ENCODE measurements around the gene CREB5. TPM values are rescaled to one million over a fixed set of nuclear protein-coding genes. Genes with fewer than 3 reads are reported as not detected.
"Not testable (repeated sequence)": the region's sequence is repeated elsewhere in the genome, so short reads cannot be mapped to it uniquely, and the experiment has no call there.

CREB5 gene
- total RNA-seq, 4 donors from 2014 or later, result 7.8 to 29.9 (median 12.9) TPM

- no peak for ATAC-seq
- 35 to 42% methylated on average over 6 of the region's 6 CpGs for WGBS, 2 donors (ENCODE audit: low coverage in 1 of 2)
- peak overlapping the region in 2 of 4 donors; percentile 27 to 29 for H3K27ac ChIP-seq
- no peak for TF ChIP-seq EP300 (IDR thresholded peaks at IDR 0.05)
- no peak for TF ChIP-seq CTCF (IDR thresholded peaks at IDR 0.05)
- TF ChIP-seq POLR2A (IDR thresholded peaks at IDR 0.05), result no peak
- TF ChIP-seq POLR2AphosphoS5 (IDR thresholded peaks at IDR 0.05), result no peak
- H3K4me1 ChIP-seq, result peaks cover 0 to 35% (median 0%) of the 10 kb centered on the region in 3 donors
- no peaks in the 10 kb centered on the region for H3K27me3 ChIP-seq
- H3K9me3 ChIP-seq, result no peaks in the 10 kb centered on the region
- peaks cover 0 to 5% of the 10 kb centered on the region in 2 donors for H3K36me3 ChIP-seq
- no peak overlapping the region for H3K4me3 ChIP-seq
These were observed 401.1 kb downstream of the CREB5 start for GRCh38 chr7:28813243-28813962.

GRCh38 chr7:28815369-28815927 lies 403.1 kb downstream of the CREB5 start:
- H3K4me1 ChIP-seq, result peaks cover 0 to 34% (median 0%) of the 10 kb centered on the region in 3 donors
- no peak overlapping the region for H3K27ac ChIP-seq
- no peak overlapping the region for H3K4me3 ChIP-seq
- no peak for TF ChIP-seq CTCF (IDR thresholded peaks at IDR 0.05)
- no peak for TF ChIP-seq POLR2AphosphoS5 (IDR thresholded peaks at IDR 0.05)
- TF ChIP-seq EP300 (IDR thresholded peaks at IDR 0.05), result no peak
- TF ChIP-seq POLR2A (IDR thresholded peaks at IDR 0.05), result no peak
- WGBS, 2 donors (ENCODE audit: low coverage in 1 of 2), result 67 to 93% methylated on average over 1 of the region's 1 CpG
- peaks cover 0 to 7% of the 10 kb centered on the region in 2 donors for H3K36me3 ChIP-seq
- H3K9me3 ChIP-seq, result no peaks in the 10 kb centered on the region
- peak; percentile 48 for ATAC-seq
- no peaks in the 10 kb centered on the region for H3K27me3 ChIP-seq

- WGBS, 2 donors (ENCODE audit: low coverage in 1 of 2), result 66% methylated on average over 2 of the region's 2 CpGs
- H3K36me3 ChIP-seq, result peaks cover 0 to 7% of the 10 kb centered on the region in 2 donors
- no peak for TF ChIP-seq CTCF (IDR thresholded peaks at IDR 0.05)
- H3K27ac ChIP-seq, result no peak overlapping the region
- no peak for ATAC-seq
- no peak overlapping the region for H3K4me3 ChIP-seq
- H3K9me3 ChIP-seq, result no peaks in the 10 kb centered on the region
- H3K27me3 ChIP-seq, result no peaks in the 10 kb centered on the region
- H3K4me1 ChIP-seq, result peaks cover 0 to 29% (median 0%) of the 10 kb centered on the region in 3 donors
These were observed 403.6 kb downstream of the CREB5 start for GRCh38 chr7:28815928-28816373.

- H3K27me3 ChIP-seq, result no peaks in the 10 kb centered on the region
- no peaks in the 10 kb centered on the region for H3K9me3 ChIP-seq
- no peak for TF ChIP-seq POLR2AphosphoS5 (IDR thresholded peaks at IDR 0.05)
- no peak for ATAC-seq
- H3K36me3 ChIP-seq, result peaks cover 0 to 14% of the 10 kb centered on the region in 2 donors
- no peak overlapping the region for H3K27ac ChIP-seq
- H3K4me3 ChIP-seq, result no peak overlapping the region
- H3K4me1 ChIP-seq, result peaks cover 0 to under 1% (median 0%) of the 10 kb centered on the region in 3 donors
- WGBS, 2 donors (ENCODE audit: low coverage in 1 of 2), result 92 to 100% methylated on average over 2 to 5 of the region's 5 CpGs
These were observed 406.7 kb downstream of the CREB5 start for GRCh38 chr7:28818996-28819395.

- no peak overlapping the region for H3K4me3 ChIP-seq
- ATAC-seq, result no peak
- H3K27me3 ChIP-seq, result no peaks in the 10 kb centered on the region
- H3K27ac ChIP-seq, result no peak overlapping the region
- 94 to 100% methylated on average over 3 of the region's 3 CpGs for WGBS, 2 donors (ENCODE audit: low coverage in 1 of 2)
- no peaks in the 10 kb centered on the region for H3K9me3 ChIP-seq
- TF ChIP-seq POLR2A (IDR thresholded peaks at IDR 0.05), result no peak
- TF ChIP-seq POLR2AphosphoS5 (IDR thresholded peaks at IDR 0.05), result no peak
- TF ChIP-seq CTCF (IDR thresholded peaks at IDR 0.05), result no peak
- no peak for TF ChIP-seq EP300 (IDR thresholded peaks at IDR 0.05)
- H3K4me1 ChIP-seq, result no peaks in the 10 kb centered on the region
- H3K36me3 ChIP-seq, result peaks cover 0 to 14% of the 10 kb centered on the region in 2 donors
These were observed 411.3 kb downstream of the CREB5 start for GRCh38 chr7:28823582-28823981.

GRCh38 chr7:28825817-28826448 lies 413.6 kb downstream of the CREB5 start:
- not testable (repeated sequence) for ATAC-seq, H3K27me3 ChIP-seq, H3K4me3 ChIP-seq, H3K27ac ChIP-seq, H3K36me3 ChIP-seq, H3K4me1 ChIP-seq, H3K9me3 ChIP-seq
- WGBS, 2 donors (ENCODE audit: low coverage in 1 of 2), result 82 to 98% methylated on average over 5 to 6 of the region's 8 CpGs
